Epithelial cell of prostate (primary cell): ENCODE measurements around the gene PHETA1.

ENCODE experiments used
- DNase-seq: peaks from one replicate; pipeline ENCODE4 v3.0.0-alpha.2; 2011; ENCODE audit warnings: low read depth, low spot score
- H3K27ac ChIP-seq: fragments of 450-650 bp; 2 replicates; pipeline ENCODE4 v1.5.1; 2017; ENCODE audit warnings: mild to moderate bottlenecking

PHETA1 gene

GRCh38 chr12:111330800-111331752 is 37.8 kb downstream of the PHETA1 start:
- no peak overlapping the region for H3K27ac ChIP-seq
- DNase-seq = no peak

GRCh38 chr12:111328138-111328537 is 40.8 kb downstream of the PHETA1 start:
- no peak overlapping the region for H3K27ac ChIP-seq
- DNase-seq = no peak

GRCh38 chr12:111327474-111327873 is 41.4 kb downstream of the PHETA1 start:
- H3K27ac ChIP-seq = no peak overlapping the region
- no peak for DNase-seq

GRCh38 chr12:111322336-111323250 is 46.3 kb downstream of the PHETA1 start:
- H3K27ac ChIP-seq = no peak overlapping the region
- no peak for DNase-seq

GRCh38 chr12:111321317-111321716 is 47.6 kb downstream of the PHETA1 start:
- no peak for DNase-seq
- H3K27ac ChIP-seq = no peak overlapping the region

- no peak overlapping the region for H3K27ac ChIP-seq
- DNase-seq = no peak
Measured at GRCh38 chr12:111320258-111321050, 48.4 kb downstream of the PHETA1 start.

- H3K27ac ChIP-seq = no peak overlapping the region
- no peak for DNase-seq
Measured at GRCh38 chr12:111319600-111320257, 49.2 kb downstream of the PHETA1 start.

GRCh38 chr12:111318450-111318849 is 50.4 kb downstream of the PHETA1 start:
- no peak overlapping the region for H3K27ac ChIP-seq
- no peak for DNase-seq

GRCh38 chr12:111316671-111317070 is 52.2 kb downstream of the PHETA1 start:
- no peak overlapping the region for H3K27ac ChIP-seq
- no peak for DNase-seq

- no peak for DNase-seq
- H3K27ac ChIP-seq = no peak overlapping the region
Measured at GRCh38 chr12:111314953-111315539, 53.8 kb downstream of the PHETA1 start.

- peak; percentile 10 for DNase-seq
- H3K27ac ChIP-seq = no peak overlapping the region
Measured at GRCh38 chr12:111313833-111314259, 55.0 kb downstream of the PHETA1 start.

- H3K27ac ChIP-seq = no peak overlapping the region
- no peak for DNase-seq
Measured at GRCh38 chr12:111312708-111313107, 56.2 kb downstream of the PHETA1 start.

- no peak for DNase-seq
- no peak overlapping the region for H3K27ac ChIP-seq
Measured at GRCh38 chr12:111312016-111312415, 56.9 kb downstream of the PHETA1 start.

GRCh38 chr12:111311011-111311410 is 57.9 kb downstream of the PHETA1 start:
- DNase-seq = no peak
- no peak overlapping the region for H3K27ac ChIP-seq
